Mucosa of descending colon (tissue), 3 donors: ENCODE measurements around the gene PAK1. TPM values are rescaled to one million over a fixed set of nuclear protein-coding genes. Genes with fewer than 3 reads are reported as not detected.

ENCODE experiments used
- ATAC-seq: fragments of 200-7000 bp; cut with Tn5 transposase; one replicate; pipeline ENCODE4 v1.9.1; 2020; ENCODE audit warnings: mild to moderate bottlenecking, moderate library complexity
- DNase-seq, 3 donors: peaks; one replicate each; pipeline ENCODE4 v3.0.0-alpha.2; 2020
- H3K36me3 ChIP-seq: fragments of 200-600 bp; one replicate; pipeline ENCODE4 v1.8.0; 2021; ENCODE audit warnings: low read depth, mild to moderate bottlenecking
- H3K4me1 ChIP-seq: fragments of 200-600 bp; one replicate; pipeline ENCODE4 v1.8.0; 2021; ENCODE audit warnings: low read depth, mild to moderate bottlenecking
- H3K4me3 ChIP-seq: fragments of 200-600 bp; one replicate; pipeline ENCODE4 v1.8.0; 2021; ENCODE audit warnings: mild to moderate bottlenecking
- H3K9me3 ChIP-seq: fragments of 200-600 bp; one replicate; pipeline ENCODE4 v1.8.0; 2021; ENCODE audit warnings: mild to moderate bottlenecking
- intact Hi-C, 2 donors: fragments of 100-400 bp; cut with DNase I in 1 of 2; cut with micrococcal nuclease in 1 of 2; formaldehyde crosslinking; loops; one replicate each; pipeline versions ENCODE4 v1.11.0 to v1.11.1; 2022; cut with DNase I, micrococcal nuclease
- total RNA-seq, 3 donors: library from RNA; stranded (reverse); fragmentation: NEBNext Ultra II Directional in 2 of 3; extraction: Animal tissue kit (Norgen Biotek cat#: 25700) in 2 of 3; gene quantifications; one replicate each; pipeline versions ENCODE4 v1.2.1 to v1.2.4, GENCODE V29; 2021 to 2023
- TF ChIP-seq, protein P1 (sequence below): fragments of 200-600 bp; IDR thresholded peaks from one replicate; pipeline ENCODE4 v1.8.0; 2022; ENCODE audit warnings: antibody characterized with exemption, mild to moderate bottlenecking
- donor health status: DM: no; HTN: no; CAD: no; lungs with moderate emphysema.
- donor health status: DM: no; HTN: no; CAD: no.
- donor health status: DM: no; HTN: yes; CAD: no.

Gene PAK1
- total RNA-seq, 3 donors from 2014 or later = 73.5 to 125 (median 116) TPM

DNA sequence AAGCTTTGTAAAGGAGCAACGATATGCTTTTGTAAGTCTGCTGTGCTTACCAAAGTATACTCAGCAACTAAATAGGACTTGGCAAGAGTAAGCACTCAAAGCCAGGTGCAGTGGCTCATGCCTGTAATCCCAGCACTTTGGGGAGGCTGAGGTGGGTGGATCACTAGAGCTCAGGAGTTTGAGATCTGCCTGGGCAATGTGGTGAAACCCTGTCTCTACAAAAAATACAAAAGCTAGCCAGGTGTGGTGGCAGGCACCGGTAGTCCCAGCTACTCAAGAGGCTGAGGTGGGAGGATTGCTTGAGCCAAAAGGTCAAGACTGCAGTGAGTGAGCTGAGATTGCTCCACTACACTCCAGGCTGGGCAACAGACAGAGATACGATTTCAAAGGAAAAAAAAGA is 67.5 kb downstream of the PAK1 start:
- H3K36me3 ChIP-seq = no peaks in the 10 kb centered on the region
- TF ChIP-seq, protein P1, sequence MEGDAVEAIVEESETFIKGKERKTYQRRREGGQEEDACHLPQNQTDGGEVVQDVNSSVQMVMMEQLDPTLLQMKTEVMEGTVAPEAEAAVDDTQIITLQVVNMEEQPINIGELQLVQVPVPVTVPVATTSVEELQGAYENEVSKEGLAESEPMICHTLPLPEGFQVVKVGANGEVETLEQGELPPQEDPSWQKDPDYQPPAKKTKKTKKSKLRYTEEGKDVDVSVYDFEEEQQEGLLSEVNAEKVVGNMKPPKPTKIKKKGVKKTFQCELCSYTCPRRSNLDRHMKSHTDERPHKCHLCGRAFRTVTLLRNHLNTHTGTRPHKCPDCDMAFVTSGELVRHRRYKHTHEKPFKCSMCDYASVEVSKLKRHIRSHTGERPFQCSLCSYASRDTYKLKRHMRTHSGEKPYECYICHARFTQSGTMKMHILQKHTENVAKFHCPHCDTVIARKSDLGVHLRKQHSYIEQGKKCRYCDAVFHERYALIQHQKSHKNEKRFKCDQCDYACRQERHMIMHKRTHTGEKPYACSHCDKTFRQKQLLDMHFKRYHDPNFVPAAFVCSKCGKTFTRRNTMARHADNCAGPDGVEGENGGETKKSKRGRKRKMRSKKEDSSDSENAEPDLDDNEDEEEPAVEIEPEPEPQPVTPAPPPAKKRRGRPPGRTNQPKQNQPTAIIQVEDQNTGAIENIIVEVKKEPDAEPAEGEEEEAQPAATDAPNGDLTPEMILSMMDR = no peak
- intact Hi-C loops = no loop called here
- H3K4me3 ChIP-seq = no peak overlapping the region
- no peaks in the 10 kb centered on the region for H3K9me3 ChIP-seq
- H3K4me1 ChIP-seq = peaks cover 34% of the 10 kb centered on the region
- DNase-seq (no peak), ATAC-seq (no peak)

DNA sequence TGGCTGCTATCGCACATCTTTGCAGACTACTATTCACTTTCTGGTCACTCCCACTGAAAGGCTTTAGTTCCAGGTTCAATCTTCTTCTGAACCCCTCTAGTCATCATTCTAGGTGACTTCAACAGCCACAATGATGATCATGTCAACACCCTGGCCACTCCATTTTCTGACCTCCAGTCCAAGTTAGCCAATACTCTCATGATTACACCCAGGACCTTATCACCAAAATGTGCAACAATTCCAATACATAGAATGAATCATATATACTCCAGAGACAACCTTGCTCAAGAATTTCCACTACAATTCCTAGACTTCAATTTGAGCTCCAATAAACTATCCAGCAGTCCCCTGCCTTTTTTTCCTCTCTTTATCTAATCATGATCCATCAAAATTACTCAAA is 70.7 kb downstream of the PAK1 start:
- Histone ChIP-seq H3K4me3 (no peak overlapping the region), H3K36me3 (no peaks in the 10 kb centered on the region), H3K4me1 (peaks cover 30% of the 10 kb centered on the region), H3K9me3 (no peaks in the 10 kb centered on the region)
- TF ChIP-seq, protein P1 = no peak
- peak; percentile 22 for ATAC-seq
- intact Hi-C loops = no loop called here
- DNase-seq = no peak

DNA sequence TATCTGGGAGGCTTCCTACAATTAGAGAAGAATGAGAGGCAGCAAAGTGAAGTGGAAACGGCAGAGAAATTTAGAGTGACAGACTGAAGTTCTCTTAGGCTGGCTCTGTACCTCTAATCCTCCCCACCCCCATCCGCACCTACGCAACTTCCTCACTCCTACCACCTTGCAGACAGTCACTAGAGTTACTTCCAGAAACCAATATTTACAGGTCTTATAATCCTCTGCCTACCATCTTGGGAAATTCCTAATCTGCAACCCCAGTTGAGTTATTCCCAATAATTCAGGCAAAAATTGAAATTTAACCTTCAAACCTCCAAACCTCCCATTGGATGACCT is 71.7 kb downstream of the PAK1 start:
- intact Hi-C loops = no loop called here

DNA sequence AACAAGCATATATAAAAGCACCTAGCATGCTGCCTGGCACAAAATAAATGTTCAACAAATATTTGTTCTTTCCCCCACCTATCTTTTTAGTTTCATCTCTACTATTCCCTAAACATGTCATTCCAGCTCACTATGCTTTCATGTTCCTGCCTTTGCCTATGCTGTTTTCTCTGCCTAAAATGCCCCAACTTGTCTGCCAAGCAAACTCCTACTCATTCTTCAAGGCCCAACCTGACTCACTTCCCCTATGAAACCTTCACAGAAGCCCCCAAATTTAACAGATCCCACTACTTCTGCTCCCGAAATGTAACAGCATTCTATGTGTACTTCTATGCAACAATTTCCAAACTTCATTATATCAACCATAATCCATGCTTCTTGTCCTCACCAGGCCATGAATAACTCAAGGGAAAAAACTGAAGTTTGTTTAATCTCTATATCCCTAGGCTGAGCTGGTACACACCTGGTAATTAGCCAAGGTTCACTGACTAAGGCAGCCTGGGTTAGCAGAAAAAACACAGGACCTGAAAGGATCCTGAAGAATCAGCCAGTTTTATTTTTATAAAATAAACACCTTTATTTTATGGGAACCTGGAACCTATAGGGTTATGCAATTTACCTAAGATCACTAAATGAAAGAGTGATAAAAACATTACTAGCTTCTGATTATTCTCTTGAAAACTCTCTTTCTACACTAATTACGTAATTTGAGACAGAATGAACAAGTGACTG is 72.2 kb downstream of the PAK1 start:
- Histone ChIP-seq H3K36me3 (no peaks in the 10 kb centered on the region), H3K9me3 (no peaks in the 10 kb centered on the region), H3K4me1 (peaks cover 28% of the 10 kb centered on the region), H3K4me3 (no peak overlapping the region)
- ATAC-seq (peak; percentile 16), DNase-seq (no peak)
- TF ChIP-seq, protein P1 = no peak
- intact Hi-C loops = no loop called here

More for the DNA sequence above, 71.7 kb downstream of the PAK1 start:
- ATAC-seq (no peak), DNase-seq (no peak)
- Histone ChIP-seq H3K36me3 (no peaks in the 10 kb centered on the region), H3K9me3 (no peaks in the 10 kb centered on the region), H3K4me3 (no peak overlapping the region), H3K4me1 (peaks cover 28% of the 10 kb centered on the region)
- TF ChIP-seq, protein P1 = no peak

DNA sequence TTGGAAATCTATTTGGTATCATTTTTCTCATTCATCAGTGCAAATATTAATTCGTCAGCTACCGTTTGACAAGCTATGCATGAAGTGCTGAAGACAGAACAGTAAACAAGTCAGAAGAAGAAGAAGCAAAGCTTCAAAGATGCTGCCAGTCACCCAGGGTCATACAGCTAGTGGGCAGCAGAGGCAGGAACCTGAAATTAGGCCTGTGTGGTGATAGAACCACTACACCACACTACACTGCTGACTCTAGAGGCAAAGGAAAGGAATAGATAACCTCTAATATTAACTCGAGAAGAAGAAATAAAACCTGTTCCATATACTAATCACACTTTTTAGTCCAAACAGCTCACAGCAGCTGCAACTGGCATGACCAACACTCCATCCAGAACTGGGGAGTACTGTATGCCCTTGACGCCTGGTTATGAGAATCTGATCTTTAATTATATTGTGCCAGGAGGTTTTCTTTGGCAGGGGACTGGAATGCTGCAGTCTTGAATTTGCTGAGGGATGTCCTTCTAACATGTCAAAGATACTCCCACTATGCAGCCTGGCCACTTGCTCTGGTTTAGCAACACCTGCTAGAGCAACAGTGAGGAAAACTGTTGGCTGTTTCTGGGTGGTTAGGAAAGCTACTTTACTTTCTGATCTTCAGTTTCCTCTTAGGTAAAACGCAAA is 73.0 kb downstream of the PAK1 start:
- DNase-seq (no peak), ATAC-seq (peak; percentile 27)
- intact Hi-C loops = no loop called here
- H3K36me3 ChIP-seq = no peaks in the 10 kb centered on the region
- TF ChIP-seq, protein P1 = no peak
- H3K4me1 ChIP-seq = peaks cover 36% of the 10 kb centered on the region
- no peaks in the 10 kb centered on the region for H3K9me3 ChIP-seq
- no peak overlapping the region for H3K4me3 ChIP-seq
